ENCODE results near the gene ARHGAP29.
A peak's percentile ranks its signal among the peaks of the same experiment; 100 is the strongest.
"Not testable (repeated sequence)": the region's sequence is repeated elsewhere in the genome, so short reads cannot be mapped to it uniquely, and the experiment has no call there.

ARHGAP29 gene

GRCh38 chr1:94169126-94169525 lies 68.3 kb downstream of the ARHGAP29 start:
- no peak for DNase-seq

GRCh38 chr1:94165843-94166242 lies 71.5 kb downstream of the ARHGAP29 start:
- no peak for DNase-seq

- DNase-seq = not testable (repeated sequence)
Observed at GRCh38 chr1:94164885-94165284, 72.5 kb downstream of the ARHGAP29 start.

- peak; percentile 22 for DNase-seq
Observed at GRCh38 chr1:94164121-94164520, 73.3 kb downstream of the ARHGAP29 start.

GRCh38 chr1:94163249-94163648 lies 74.1 kb downstream of the ARHGAP29 start:
- not testable (repeated sequence) for DNase-seq

- peak; percentile 86 for DNase-seq
Observed at GRCh38 chr1:94160811-94161210, 76.6 kb downstream of the ARHGAP29 start.

- DNase-seq = no peak
Observed at GRCh38 chr1:94156096-94156625, 81.2 kb downstream of the ARHGAP29 start.

- DNase-seq = no peak
Observed at GRCh38 chr1:94154989-94155388, 82.4 kb downstream of the ARHGAP29 start.

GRCh38 chr1:94153133-94153532 lies 84.3 kb downstream of the ARHGAP29 start:
- no peak for DNase-seq

- not testable (repeated sequence) for DNase-seq
Observed at GRCh38 chr1:94149166-94149565, 88.2 kb downstream of the ARHGAP29 start.

- DNase-seq = no peak
Observed at GRCh38 chr1:94146273-94146672, 91.1 kb downstream of the ARHGAP29 start.

GRCh38 chr1:94144836-94145235 lies 92.5 kb downstream of the ARHGAP29 start:
- DNase-seq = no peak

- DNase-seq = no peak
Observed at GRCh38 chr1:94143809-94144176, 93.6 kb downstream of the ARHGAP29 start.

GRCh38 chr1:94143173-94143808 lies 94.1 kb downstream of the ARHGAP29 start:
- peak; percentile 17 for DNase-seq

- no peak for DNase-seq
Observed at GRCh38 chr1:94142583-94142982, 94.8 kb downstream of the ARHGAP29 start.

- DNase-seq = peak; percentile 77
Observed at GRCh38 chr1:94142022-94142421, 95.4 kb downstream of the ARHGAP29 start.

GRCh38 chr1:94132111-94132510 lies 105.3 kb downstream of the ARHGAP29 start:
- no peak for DNase-seq

GRCh38 chr1:94130851-94131595 lies 106.4 kb downstream of the ARHGAP29 start:
- DNase-seq = peak; percentile 40

GRCh38 chr1:94126651-94127050 lies 110.7 kb downstream of the ARHGAP29 start:
- no peak for DNase-seq

- DNase-seq = no peak
Observed at GRCh38 chr1:94125551-94126514, 111.6 kb downstream of the ARHGAP29 start.

- DNase-seq = no peak
Observed at GRCh38 chr1:94124538-94124937, 112.8 kb downstream of the ARHGAP29 start.

- DNase-seq = peak; percentile 21
Observed at GRCh38 chr1:94122201-94122970, 115.0 kb downstream of the ARHGAP29 start.
